Karpas-422 (cell line): Measurements from ENCODE around the gene SPANXA2. TPM values are rescaled to one million over a fixed set of nuclear protein-coding genes. Genes with fewer than 3 reads are reported as not detected.
"Not testable (repeated sequence)": the region's sequence is repeated elsewhere in the genome, so short reads cannot be mapped to it uniquely, and the experiment has no call there.

Experiments used
- DNase-seq: peaks from one replicate; pipeline ENCODE4 v3.0.0-alpha.2; 2015
- H2AFZ ChIP-seq: fragments of 200-600 bp; sonication (generic); 2 replicates; pipeline ENCODE4 v1.6.1; 2014; ENCODE audit warnings: antibody characterized with exemption, low read length, mixed read lengths
- H3K27ac ChIP-seq: fragments of 200-600 bp; sonication (generic); 2 replicates; pipeline ENCODE4 v1.5.1; 2014; ENCODE audit warnings: mild to moderate bottlenecking, low read length, moderate library complexity
- H3K27me3 ChIP-seq: fragments of 200-600 bp; sonication (generic); 2 replicates; pipeline ENCODE4 v1.6.1; 2014; ENCODE audit warnings: low read length, mixed read lengths
- H3K36me3 ChIP-seq: fragments of 200-600 bp; sonication (generic); 2 replicates; pipeline ENCODE4 v1.6.1; 2014; ENCODE audit warnings: low read length, mixed read lengths; ENCODE audit not compliant: insufficient read depth
- H3K4me1 ChIP-seq: fragments of 200-600 bp; sonication (generic); 2 replicates; pipeline ENCODE4 v1.6.1; 2014; ENCODE audit warnings: mild to moderate bottlenecking, low read length, mixed read lengths
- H3K4me2 ChIP-seq: fragments of 200-600 bp; sonication (generic); 2 replicates; pipeline ENCODE4 v1.6.1; 2014; ENCODE audit warnings: low read length, low read depth, mild to moderate bottlenecking; ENCODE audit not compliant: poor library complexity, severe bottlenecking
- H3K4me3 ChIP-seq: fragments of 200-600 bp; sonication (generic); 2 replicates; pipeline ENCODE4 v1.5.1; 2014; ENCODE audit warnings: mild to moderate bottlenecking, antibody characterized with exemption, low read length, mixed read lengths
- H3K79me2 ChIP-seq: fragments of 200-600 bp; sonication (generic); 2 replicates; pipeline ENCODE4 v1.6.1; 2014; ENCODE audit warnings: mild to moderate bottlenecking, low read length, mixed read lengths
- H3K9ac ChIP-seq: fragments of 200-600 bp; sonication (generic); 2 replicates; pipeline ENCODE4 v1.6.0; 2014; ENCODE audit warnings: low read length
- H3K9me2 ChIP-seq: fragments of 200-600 bp; sonication (generic), shearing (Covaris generic); replicated peaks from 2 replicates; pipeline ENCODE4 v1.6.0; 2014; ENCODE audit warnings: mild to moderate bottlenecking, low read length, moderate library complexity; ENCODE audit not compliant: insufficient read depth
- H3K9me3 ChIP-seq: fragments of 300-700, 200-600 bp; sonication (generic); 2 replicates; pipeline ENCODE4 v1.6.1; 2014; ENCODE audit warnings: low read length, mixed read lengths
- H4K20me1 ChIP-seq: fragments of 200-600 bp; sonication (generic); 2 replicates; pipeline ENCODE4 v1.6.1; 2014; ENCODE audit warnings: mild to moderate bottlenecking, antibody characterized with exemption, low read length, low read depth; ENCODE audit not compliant: insufficient read depth
- total RNA-seq: library from RNA; depleted of rRNA; stranded (reverse); fragments of >200 nt; shearing (Covaris generic); gene quantifications from 2 replicates; pipeline ENCODE4 v1.2.3, GENCODE V29; 2014; ENCODE audit warnings: low replicate concordance; rRNA removed

SPANXA2 gene
- not detected in 2 replicates for total RNA-seq

- H3K4me3 ChIP-seq, H3K27me3 ChIP-seq, H2AFZ ChIP-seq, H3K9me2 ChIP-seq, H3K27ac ChIP-seq, H3K4me2 ChIP-seq, H3K36me3 ChIP-seq, H3K4me1 ChIP-seq, DNase-seq, H3K9ac ChIP-seq, H4K20me1 ChIP-seq, H3K79me2 ChIP-seq, H3K9me3 ChIP-seq: not testable (repeated sequence)
Observed at GRCh38 chrX:141589408-141589807, at the start of gene SPANXA2. Gene SPANXA2 (plus strand): TSS chrX:141589708. CDS start chrX:141589768, 60 bp downstream.

GRCh38 chrX:141542551-141542950, 47.0 kb upstream of the SPANXA2 start:
- H3K9me3 ChIP-seq, H3K36me3 ChIP-seq, H3K27ac ChIP-seq, DNase-seq, H3K9ac ChIP-seq, H3K4me1 ChIP-seq, H3K4me2 ChIP-seq, H3K79me2 ChIP-seq, H3K9me2 ChIP-seq, H3K27me3 ChIP-seq, H2AFZ ChIP-seq, H3K4me3 ChIP-seq, H4K20me1 ChIP-seq: not testable (repeated sequence)

GRCh38 chrX:141584638-141585037, 4.9 kb upstream of the SPANXA2 start, which contains the start of gene SPANXA1:
Gene SPANXA1 (minus strand): TSS chrX:141584738. CDS start chrX:141584678, 60 bp downstream.
- H3K9ac ChIP-seq, H3K9me2 ChIP-seq, H3K36me3 ChIP-seq, H2AFZ ChIP-seq, H4K20me1 ChIP-seq, H3K4me3 ChIP-seq, H3K4me1 ChIP-seq, H3K9me3 ChIP-seq, H3K4me2 ChIP-seq, H3K79me2 ChIP-seq, H3K27me3 ChIP-seq, DNase-seq, H3K27ac ChIP-seq: not testable (repeated sequence)

GRCh38 chrX:141609111-141609510, 19.6 kb downstream of the SPANXA2 start:
- Histone ChIP-seq H3K9me3 (peaks cover 17% of the 10 kb centered on the region), H3K4me1 (no peaks in the 10 kb centered on the region), H3K27ac (no peak overlapping the region), H3K4me3 (no peak overlapping the region), H3K27me3 (no peaks in the 10 kb centered on the region), H3K9me2 (no peaks in the 10 kb centered on the region), H4K20me1 (no peaks in the 10 kb centered on the region), H3K79me2 (no peaks in the 10 kb centered on the region), H3K9ac (no peak overlapping the region), H3K36me3 (no peaks in the 10 kb centered on the region), H3K4me2 (no peak overlapping the region), H2AFZ (no peak overlapping the region)
- no peak for DNase-seq

GRCh38 chrX:141619336-141619735, 29.8 kb downstream of the SPANXA2 start:
- Histone ChIP-seq H2AFZ (no peak overlapping the region), H3K79me2 (no peaks in the 10 kb centered on the region), H3K9me2 (no peaks in the 10 kb centered on the region), H3K9me3 (peaks cover 32% of the 10 kb centered on the region), H3K27ac (no peak overlapping the region), H3K36me3 (no peaks in the 10 kb centered on the region), H3K9ac (no peak overlapping the region), H3K4me2 (no peak overlapping the region), H3K4me3 (no peak overlapping the region), H3K4me1 (no peaks in the 10 kb centered on the region), H3K27me3 (no peaks in the 10 kb centered on the region), H4K20me1 (no peaks in the 10 kb centered on the region)
- no peak for DNase-seq

- Histone ChIP-seq H2AFZ (no peak overlapping the region), H3K9ac (no peak overlapping the region), H3K36me3 (no peaks in the 10 kb centered on the region), H3K4me2 (no peak overlapping the region), H3K27me3 (no peaks in the 10 kb centered on the region), H3K9me2 (no peaks in the 10 kb centered on the region), H3K4me1 (no peaks in the 10 kb centered on the region), H3K27ac (no peak overlapping the region), H3K79me2 (no peaks in the 10 kb centered on the region), H3K9me3 (peaks cover 25% of the 10 kb centered on the region), H3K4me3 (no peak overlapping the region), H4K20me1 (no peaks in the 10 kb centered on the region)
- DNase-seq = no peak
Observed at GRCh38 chrX:141632124-141632523, 42.6 kb downstream of the SPANXA2 start.

- no peak for DNase-seq
- Histone ChIP-seq H2AFZ (no peak overlapping the region), H3K79me2 (no peaks in the 10 kb centered on the region), H3K27me3 (no peaks in the 10 kb centered on the region), H3K9me3 (peaks cover 20% of the 10 kb centered on the region), H3K4me2 (no peak overlapping the region), H3K4me1 (no peaks in the 10 kb centered on the region), H3K27ac (no peak overlapping the region), H3K9me2 (no peaks in the 10 kb centered on the region; the same call in 1 of the 2 replicates), H4K20me1 (no peaks in the 10 kb centered on the region), H3K9ac (no peak overlapping the region), H3K36me3 (no peaks in the 10 kb centered on the region), H3K4me3 (no peak overlapping the region)
Observed at GRCh38 chrX:141638550-141638949, 49.0 kb downstream of the SPANXA2 start.
